ENCODE measurements around the gene EIF2B1. TPM values are rescaled to one million over a fixed set of nuclear protein-coding genes. Genes with fewer than 3 reads are reported as not detected.

EIF2B1 gene
- total and polyA plus RNA-seq, 3 donors from 2014 or later = 39.2 to 138 (median 136) TPM

- TF ChIP-seq POLR2A (IDR thresholded peaks at IDR 0.05) (no peak), CTCF (IDR thresholded peaks at IDR 0.05) (no peak)
- 46 to 93% methylated on average over 2 of the region's 2 CpGs for WGBS, 2 donors
- DNase-seq = no peak
- no peak overlapping the region for H3K27ac ChIP-seq
- no peaks in the 10 kb centered on the region for H3K4me1 ChIP-seq
- H3K27me3 ChIP-seq = no peaks in the 10 kb centered on the region
- no peaks in the 10 kb centered on the region for H3K36me3 ChIP-seq (ENCODE audit: low read depth, missing control alignments)
- no peaks in the 10 kb centered on the region for H3K9me3 ChIP-seq
- intact Hi-C loops (cut with DNase I; ENCODE audit: low total_unique reads) = no loop called here
- no peak overlapping the region for H3K4me3 ChIP-seq
Observed at GRCh38 chr12:123572391-123572790, 61.1 kb downstream of the EIF2B1 start.

GRCh38 chr12:123571343-123571813, 62.1 kb downstream of the EIF2B1 start:
- WGBS, 2 donors = 38 to 63% methylated on average over 4 of the region's 4 CpGs
- peak; percentile 32 for DNase-seq
- H3K36me3 ChIP-seq (ENCODE audit: low read depth, missing control alignments) = no peaks in the 10 kb centered on the region
- H3K4me3 ChIP-seq = no peak overlapping the region
- H3K27ac ChIP-seq = no peak overlapping the region
- intact Hi-C loops (cut with DNase I; ENCODE audit: low total_unique reads) = no loop called here
- TF ChIP-seq POLR2A (IDR thresholded peaks at IDR 0.05) = no peak
- TF ChIP-seq CTCF (IDR thresholded peaks at IDR 0.05) = no peak
- H3K9me3 ChIP-seq = no peaks in the 10 kb centered on the region
- H3K4me1 ChIP-seq = no peaks in the 10 kb centered on the region
- no peaks in the 10 kb centered on the region for H3K27me3 ChIP-seq

Small RNA genes within 50 kb of the gene (small RNA-seq; reads per million reads assigned to genes)
- gene SNORA9B = 0 to 1.9 reads per million in 2 donors

Other genes with a start within 250 kb of the EIF2B1 start
- gene KMT5A, start 249.6 kb downstream of the EIF2B1 start, total RNA-seq = 10 to 100 TPM; 25.3 to 28.3 TPM
- gene KMT5A, start 249.6 kb downstream of the EIF2B1 start, polyA plus RNA-seq (ENCODE audit: insufficient read depth, low read depth, low replicate concordance) = 25.2 TPM
- gene RILPL2, start 197.0 kb downstream of the EIF2B1 start, total RNA-seq = 1 to 10 TPM; 2.2 to 2.8 TPM
- 3.6 TPM for gene RILPL2, start 197.0 kb downstream of the EIF2B1 start, polyA plus RNA-seq (ENCODE audit: insufficient read depth, low read depth, low replicate concordance)
- 10 to 100 TPM; 16.5 to 31.7 TPM for gene SNRNP35, start 175.5 kb downstream of the EIF2B1 start, total RNA-seq
- gene SNRNP35, start 175.5 kb downstream of the EIF2B1 start, polyA plus RNA-seq (ENCODE audit: insufficient read depth, low read depth, low replicate concordance) = 32.0 TPM
- 10 to 100 TPM; 16.8 to 20.9 TPM for gene RILPL1, start 100.0 kb downstream of the EIF2B1 start, total RNA-seq
- gene RILPL1, start 100.0 kb downstream of the EIF2B1 start, polyA plus RNA-seq (ENCODE audit: insufficient read depth, low read depth, low replicate concordance) = 14.8 TPM
- 100 to 1,000 TPM; 102 to 107 TPM for gene TMED2, start 49.1 kb downstream of the EIF2B1 start, total RNA-seq
- 107 TPM for gene TMED2, start 49.1 kb downstream of the EIF2B1 start, polyA plus RNA-seq (ENCODE audit: insufficient read depth, low read depth, low replicate concordance)
- gene DDX55, start 31.6 kb downstream of the EIF2B1 start, total RNA-seq = 10 to 100 TPM; 22.2 to 32.6 TPM
- 13.4 TPM for gene DDX55, start 31.6 kb downstream of the EIF2B1 start, polyA plus RNA-seq (ENCODE audit: insufficient read depth, low read depth, low replicate concordance)
- gene GTF2H3, start 143 bp upstream of the EIF2B1 start, total RNA-seq = 10 to 100 TPM; 25.1 to 26.4 TPM
- 36.5 TPM for gene GTF2H3, start 143 bp upstream of the EIF2B1 start, polyA plus RNA-seq (ENCODE audit: insufficient read depth, low read depth, low replicate concordance)
- gene TCTN2, start 37.4 kb upstream of the EIF2B1 start, total RNA-seq = 10 to 100 TPM; 15.1 to 22.7 TPM
- gene TCTN2, start 37.4 kb upstream of the EIF2B1 start, polyA plus RNA-seq (ENCODE audit: insufficient read depth, low read depth, low replicate concordance) = 22.7 TPM
- 10 to 100 TPM; 29.4 to 50.8 TPM for gene ATP6V0A2, start 78.7 kb upstream of the EIF2B1 start, total RNA-seq
- 24.9 TPM for gene ATP6V0A2, start 78.7 kb upstream of the EIF2B1 start, polyA plus RNA-seq (ENCODE audit: insufficient read depth, low read depth, low replicate concordance)
- 10 to 100 TPM; 15.4 to 29.3 TPM for gene DNAH10, start 128.6 kb upstream of the EIF2B1 start, total RNA-seq
- 24.3 TPM for gene DNAH10, start 128.6 kb upstream of the EIF2B1 start, polyA plus RNA-seq (ENCODE audit: insufficient read depth, low read depth, low replicate concordance)